Neuron (in vitro differentiated cells): ENCODE data around the gene SLC26A6.
A peak's percentile ranks its signal among the peaks of the same experiment; 100 is the strongest.

ENCODE experiments used
- H2AFZ ChIP-seq: one replicate; pipeline ENCODE4 v1.6.1; 2013; ENCODE audit warnings: low read depth, mild to moderate bottlenecking, inconsistent platforms, low read length, moderate library complexity
- H3K27me3 ChIP-seq: one replicate; pipeline ENCODE4 v1.6.1; 2013; ENCODE audit warnings: low read length; ENCODE audit not compliant: insufficient read depth
- H3K36me3 ChIP-seq: one replicate; pipeline ENCODE4 v1.6.1; 2013; ENCODE audit warnings: low read length; ENCODE audit not compliant: insufficient read depth
- H3K4me1 ChIP-seq: one replicate; pipeline ENCODE4 v1.6.1; 2013; ENCODE audit warnings: low read length; ENCODE audit not compliant: insufficient read depth
- H3K4me3 ChIP-seq: 2 replicates; pipeline ENCODE4 v1.5.1; 2013; ENCODE audit warnings: mild to moderate bottlenecking, low read length, moderate library complexity
- H3K9me3 ChIP-seq: one replicate; pipeline ENCODE4 v1.6.1; 2013; ENCODE audit warnings: low read length

Gene SLC26A6

DNA sequence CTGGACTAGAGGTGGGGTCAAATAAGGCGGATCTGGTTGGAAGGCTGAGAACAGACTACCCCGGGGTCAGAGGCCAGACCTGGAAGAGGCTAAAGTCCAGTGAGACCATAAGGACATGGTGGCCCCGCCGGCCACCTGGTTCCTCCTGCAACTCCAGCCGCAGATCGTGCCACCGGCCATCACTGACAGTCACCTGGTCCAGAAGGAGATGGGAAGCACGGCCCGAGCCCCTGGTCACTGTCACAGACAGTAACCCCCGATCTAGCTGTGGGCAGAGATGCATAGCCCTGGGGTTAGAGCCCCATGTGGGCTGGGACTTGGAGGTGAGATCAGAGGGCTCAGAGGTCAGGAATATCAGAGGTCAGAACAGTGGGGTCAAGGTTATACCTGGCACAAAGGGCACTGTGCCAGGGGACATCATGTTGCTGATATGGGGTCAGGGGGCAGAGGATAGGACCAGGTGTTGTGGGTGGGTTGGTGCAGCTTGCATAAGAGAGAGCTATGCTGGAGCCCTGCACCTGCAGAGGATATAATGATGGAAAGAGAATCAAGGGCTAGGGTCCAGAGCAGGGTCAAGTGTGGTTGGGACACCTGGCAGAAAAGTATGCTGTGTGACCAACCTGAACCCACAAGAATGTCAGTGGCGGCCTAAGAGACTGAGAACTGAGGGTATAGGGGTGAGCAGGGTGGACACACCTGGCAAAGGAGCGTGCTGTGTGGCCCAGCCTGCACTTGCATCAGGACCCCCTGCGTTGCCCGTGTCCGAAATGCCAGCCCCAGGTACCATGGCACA lies 17.9 kb upstream of the SLC26A6 start:
- no peaks in the 10 kb centered on the region for H3K4me1 ChIP-seq
- H3K4me3 ChIP-seq, result no peak overlapping the region
- peaks cover 89% of the 10 kb centered on the region for H3K36me3 ChIP-seq
- peaks cover 4% of the 10 kb centered on the region for H3K9me3 ChIP-seq
- H2AFZ ChIP-seq, result no peak overlapping the region
- H3K27me3 ChIP-seq, result no peaks in the 10 kb centered on the region

DNA sequence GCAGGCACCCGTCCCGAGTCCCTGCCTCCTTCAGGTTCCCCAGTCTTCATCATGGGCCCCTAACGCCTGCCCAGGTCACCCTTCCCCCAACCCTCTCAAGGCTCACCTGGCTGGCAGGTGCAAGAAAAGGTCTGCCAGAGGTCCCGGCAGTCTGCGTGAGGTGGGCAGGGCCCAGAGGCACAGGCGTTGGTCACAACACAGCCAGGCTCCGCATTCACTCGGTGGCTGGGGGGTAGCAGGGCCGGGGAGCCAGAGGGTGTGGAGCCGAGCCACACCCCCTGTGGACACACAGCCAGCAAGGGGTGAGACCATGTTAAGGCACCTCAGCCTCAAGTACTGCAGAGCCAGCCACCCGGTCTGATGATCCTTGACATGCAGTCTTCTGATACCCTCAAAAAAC lies 16.5 kb upstream of the SLC26A6 start:
- Histone ChIP-seq H3K9me3 (no peaks in the 10 kb centered on the region), H3K36me3 (peaks cover 79% of the 10 kb centered on the region), H3K4me3 (no peak overlapping the region), H3K4me1 (no peaks in the 10 kb centered on the region), H3K27me3 (no peaks in the 10 kb centered on the region), H2AFZ (no peak overlapping the region)

DNA sequence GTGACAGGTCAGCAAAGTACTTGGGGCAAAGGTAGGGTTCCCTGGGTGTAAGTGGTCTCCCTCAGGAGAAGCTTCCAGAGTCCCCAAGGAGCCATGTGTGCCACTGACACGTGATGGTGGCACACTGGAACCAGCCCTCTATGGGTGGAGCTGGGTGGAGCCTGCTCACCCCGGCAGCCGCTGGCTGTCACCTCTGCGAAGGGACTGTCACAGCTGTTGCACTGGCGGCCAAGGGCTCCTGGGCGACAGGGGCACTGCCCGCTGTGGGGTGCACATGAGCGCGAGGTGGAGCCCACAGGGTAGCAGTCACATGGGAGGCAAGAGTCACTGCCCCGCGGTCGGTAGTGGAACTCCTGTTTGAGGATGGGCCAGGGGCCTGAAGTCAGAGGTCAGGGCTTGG lies 15.5 kb upstream of the SLC26A6 start:
- Histone ChIP-seq H3K4me3 (no peak overlapping the region), H3K36me3 (peaks cover 84% of the 10 kb centered on the region), H3K9me3 (no peaks in the 10 kb centered on the region), H2AFZ (no peak overlapping the region), H3K4me1 (no peaks in the 10 kb centered on the region), H3K27me3 (no peaks in the 10 kb centered on the region)

- H3K9me3 ChIP-seq, result no peaks in the 10 kb centered on the region
- no peaks in the 10 kb centered on the region for H3K27me3 ChIP-seq
- H3K4me1 ChIP-seq, result no peaks in the 10 kb centered on the region
- no peak overlapping the region for H2AFZ ChIP-seq
- no peak overlapping the region for H3K4me3 ChIP-seq
- H3K36me3 ChIP-seq, result peaks cover 84% of the 10 kb centered on the region
These were observed 13.1 kb upstream of the SLC26A6 start for GRCh38 chr3:48648188-48648850.

- Histone ChIP-seq H3K4me1 (no peaks in the 10 kb centered on the region), H3K9me3 (no peaks in the 10 kb centered on the region), H3K27me3 (no peaks in the 10 kb centered on the region), H3K36me3 (peaks cover 84% of the 10 kb centered on the region), H3K4me3 (no peak overlapping the region), H2AFZ (no peak overlapping the region)
These were observed 12.5 kb upstream of the SLC26A6 start for GRCh38 chr3:48647714-48648113.

GRCh38 chr3:48644898-48645760 lies 9.9 kb upstream of the SLC26A6 start:
- no peaks in the 10 kb centered on the region for H3K9me3 ChIP-seq
- H3K4me1 ChIP-seq, result no peaks in the 10 kb centered on the region
- H3K27me3 ChIP-seq, result no peaks in the 10 kb centered on the region
- no peak overlapping the region for H2AFZ ChIP-seq
- peaks cover 84% of the 10 kb centered on the region for H3K36me3 ChIP-seq
- no peak overlapping the region for H3K4me3 ChIP-seq

GRCh38 chr3:48642605-48643004 lies 7.3 kb upstream of the SLC26A6 start:
- H3K9me3 ChIP-seq, result no peaks in the 10 kb centered on the region
- no peak overlapping the region for H3K4me3 ChIP-seq
- no peak overlapping the region for H2AFZ ChIP-seq
- peaks cover 88% of the 10 kb centered on the region for H3K36me3 ChIP-seq
- no peaks in the 10 kb centered on the region for H3K27me3 ChIP-seq
- no peaks in the 10 kb centered on the region for H3K4me1 ChIP-seq

DNA sequence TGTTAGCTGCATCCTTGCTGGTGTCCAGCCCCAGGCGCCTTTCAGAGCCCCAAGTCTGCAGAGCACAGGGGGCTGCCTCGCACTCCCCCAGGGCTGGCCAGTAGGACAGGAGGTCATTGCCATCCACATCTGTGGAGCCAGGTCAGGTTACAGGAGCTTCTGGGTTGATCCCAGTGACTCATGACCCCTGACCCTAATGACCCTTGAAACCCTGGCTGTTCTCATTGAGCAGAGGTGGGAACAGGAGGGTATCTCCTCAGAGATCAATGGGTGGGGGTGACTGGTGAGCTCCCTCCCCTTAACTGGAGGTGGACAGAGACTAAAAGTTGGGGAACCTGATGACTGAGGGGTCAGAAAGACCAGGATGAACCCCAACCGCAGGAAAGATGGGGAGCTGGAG lies 6.1 kb upstream of the SLC26A6 start:
- H2AFZ ChIP-seq, result no peak overlapping the region
- peaks cover 4% of the 10 kb centered on the region for H3K4me1 ChIP-seq
- no peak overlapping the region for H3K4me3 ChIP-seq
- no peaks in the 10 kb centered on the region for H3K9me3 ChIP-seq
- peaks cover 83% of the 10 kb centered on the region for H3K36me3 ChIP-seq
- H3K27me3 ChIP-seq, result no peaks in the 10 kb centered on the region

DNA sequence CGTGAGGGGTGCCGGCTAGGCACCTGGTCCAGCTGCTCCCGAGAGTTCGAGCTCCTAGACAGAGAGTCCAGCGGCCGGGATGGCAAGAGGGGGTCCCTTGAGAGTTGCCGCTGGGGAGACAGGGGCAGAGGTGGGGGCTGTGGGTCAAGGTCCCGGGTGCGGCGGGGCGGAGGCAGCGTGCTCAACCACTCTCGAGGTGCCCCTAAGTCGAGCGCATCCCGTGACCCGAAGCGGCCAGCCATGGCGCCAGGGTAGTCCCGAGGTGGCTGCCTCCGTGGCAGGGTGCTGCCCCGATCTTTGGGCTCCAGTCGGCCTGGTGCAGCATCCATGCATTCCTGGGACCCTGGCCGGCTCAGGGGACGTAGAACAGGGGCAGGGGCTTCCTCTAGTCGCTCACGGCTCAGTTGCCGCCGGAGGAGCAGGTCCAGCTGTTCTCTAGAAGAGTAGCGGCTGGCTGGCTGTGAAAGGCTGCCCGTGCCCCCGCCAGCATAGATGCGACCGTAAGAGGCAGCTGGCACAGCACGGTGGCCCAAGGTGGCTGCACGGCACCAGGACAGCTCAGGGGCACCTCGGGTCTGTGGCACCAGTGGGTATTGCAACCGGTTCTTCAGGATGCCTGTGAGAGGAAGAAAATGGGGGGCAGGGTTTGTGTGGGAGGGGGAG lies 4.8 kb upstream of the SLC26A6 start:
- Histone ChIP-seq H3K4me1 (peaks cover 12% of the 10 kb centered on the region), H3K9me3 (no peaks in the 10 kb centered on the region), H3K4me3 (no peak overlapping the region), H3K27me3 (no peaks in the 10 kb centered on the region), H2AFZ (no peak overlapping the region), H3K36me3 (peaks cover 70% of the 10 kb centered on the region)

- H3K27me3 ChIP-seq, result no peaks in the 10 kb centered on the region
- H2AFZ ChIP-seq, result no peak overlapping the region
- no peaks in the 10 kb centered on the region for H3K9me3 ChIP-seq
- H3K36me3 ChIP-seq, result peaks cover 52% of the 10 kb centered on the region
- peaks cover 22% of the 10 kb centered on the region for H3K4me1 ChIP-seq
- H3K4me3 ChIP-seq, result no peak overlapping the region
These were observed 2.0 kb upstream of the SLC26A6 start for GRCh38 chr3:48637305-48637704.

GRCh38 chr3:48636149-48636655 lies 941 bp upstream of the SLC26A6 start:
- H2AFZ ChIP-seq, result no peak overlapping the region
- H3K4me1 ChIP-seq, result peaks cover 22% of the 10 kb centered on the region
- no peaks in the 10 kb centered on the region for H3K27me3 ChIP-seq
- H3K4me3 ChIP-seq, result peak overlapping the region; percentile 67
- H3K36me3 ChIP-seq, result peaks cover 46% of the 10 kb centered on the region
- no peaks in the 10 kb centered on the region for H3K9me3 ChIP-seq

GRCh38 chr3:48634661-48635221 lies 520 bp downstream of the SLC26A6 start:
- no peaks in the 10 kb centered on the region for H3K27me3 ChIP-seq
- no peaks in the 10 kb centered on the region for H3K9me3 ChIP-seq
- H3K36me3 ChIP-seq, result peaks cover 44% of the 10 kb centered on the region
- peak overlapping the region; percentile 82 for H2AFZ ChIP-seq
- peaks cover 22% of the 10 kb centered on the region for H3K4me1 ChIP-seq
- peak overlapping the region; percentile 67 for H3K4me3 ChIP-seq
